HCT116 (cell line): ENCODE results near the gene STK11. TPM values are rescaled to one million over a fixed set of nuclear protein-coding genes. Genes with fewer than 3 reads are reported as not detected.

Experiments used
- ATAC-seq: fragments of 200-7000 bp; cut with Tn5 transposase; 2 replicates; pipeline ENCODE4 v1.9.1; 2020; ENCODE audit warnings: mild to moderate bottlenecking, moderate library complexity
- BruUV-seq: library from RNA; stranded (reverse); fragments of 400-500 nt; replicated peaks from 2 replicates; lab custom pipeline; 2021; lab: Mats Ljungman, UMichigan
- CTCF ChIA-PET: fragments of 300-600 bp; sonication (Branson Sonifier 250); formaldehyde crosslinking; loops from one replicate; lab custom pipeline; 2021; ENCODE audit warnings: antibody characterized with exemption; lab: Charles Lee
- POLR2A ChIA-PET: fragments of 300-600, 350-600 bp; sonication (Branson Sonifier 250); formaldehyde crosslinking; loops from one replicate; lab custom pipeline; 2021; ENCODE audit warnings: antibody characterized with exemption; lab: Charles Lee
- RAD21 ChIA-PET, 2 experiments: fragments of 300-600 bp; sonication (Branson Sonifier 250); formaldehyde crosslinking; loops; one replicate each; lab custom pipeline; 2023; ENCODE audit warnings: low total read pairs in 2 of 2; ENCODE audit not compliant: uncharacterized antibody in 2 of 2, unreplicated experiment in 2 of 2, low non-redundant PET in 1 of 2; lab: Charles Lee
- DNase-seq: peaks from one replicate; pipeline ENCODE4 v3.0.0-alpha.2; 2010; ENCODE audit warnings: low read depth, low spot score
- H2AFZ ChIP-seq: fragments of 200-600 bp; shearing (Covaris generic), sonication (generic); 2 replicates; pipeline ENCODE4 v1.6.1; 2017; ENCODE audit warnings: low read depth, mixed run types, mixed read lengths, antibody characterized with exemption, low read length; ENCODE audit not compliant: poor library complexity, severe bottlenecking
- H3K27ac ChIP-seq: 2 replicates; pipeline ENCODE4 v1.5.1; 2012; ENCODE audit warnings: low read depth, low read length
- H3K27me3 ChIP-seq: fragments of 200-600 bp; sonication (generic); 2 replicates; pipeline ENCODE4 v1.6.1; 2016; ENCODE audit warnings: mixed run types, low read length, mixed read lengths; ENCODE audit not compliant: insufficient read depth
- H3K36me3 ChIP-seq, 2 experiments: fragments of 200-500 bp in 1 of 2; fragments of 200-600 bp in 1 of 2; sonication (Bioruptor generic) in 1 of 2; sonication (generic) in 1 of 2; 2 replicates each; pipeline versions ENCODE4 v1.5.1 to v1.6.1; 2014 to 2016; ENCODE audit warnings: low read length in 2 of 2, inconsistent platforms in 1 of 2, mixed read lengths in 1 of 2, mixed run types in 1 of 2; ENCODE audit not compliant: insufficient read depth in 2 of 2, control insufficient read depth in 1 of 2
- H3K4me1 ChIP-seq, 2 experiments: fragments of 200-600 bp in 1 of 2; sonication (generic) in 1 of 2; 2 replicates each; pipeline versions ENCODE4 v1.5.1 to v1.6.1; 2012 to 2017; ENCODE audit warnings: low read length in 2 of 2, inconsistent platforms in 1 of 2, mild to moderate bottlenecking in 1 of 2, mixed read lengths in 1 of 2, mixed run types in 1 of 2, moderate library complexity in 1 of 2; ENCODE audit not compliant: insufficient read depth in 2 of 2, control insufficient read depth in 1 of 2
- H3K4me2 ChIP-seq: fragments of 200-600 bp; sonication (generic); 2 replicates; pipeline ENCODE4 v1.6.1; 2017; ENCODE audit warnings: mixed run types, low read length, mixed read lengths
- H3K4me3 ChIP-seq, 2 experiments: fragments of 200-600 bp in 1 of 2; sonication (generic) in 1 of 2; replicated peaks in 1 of 2; 2 replicates each; pipeline ENCODE4 v1.5.1; 2011 to 2016; ENCODE audit warnings: low read length in 2 of 2, control low read depth in 1 of 2, low read depth in 1 of 2, mild to moderate bottlenecking in 1 of 2, mixed read lengths in 1 of 2, mixed run types in 1 of 2
- H3K79me2 ChIP-seq: fragments of 200-600 bp; sonication (generic); 2 replicates; pipeline ENCODE4 v1.6.1; 2017; ENCODE audit warnings: mild to moderate bottlenecking, mixed run types, low read length, moderate library complexity, mixed read lengths; ENCODE audit not compliant: insufficient read depth
- H3K9ac ChIP-seq: fragments of 200-600 bp; sonication (generic); 2 replicates; pipeline ENCODE4 v1.6.1; 2016; ENCODE audit warnings: low read length, mixed read lengths
- H3K9me2 ChIP-seq: fragments of 200-600 bp; sonication (generic), shearing (Covaris generic); 2 replicates; pipeline ENCODE4 v1.6.1; 2017; ENCODE audit warnings: mixed run types, mild to moderate bottlenecking, moderate library complexity; ENCODE audit not compliant: insufficient read depth
- H3K9me3 ChIP-seq, 2 experiments: fragments of 200-500 bp in 1 of 2; fragments of 200-600 bp in 1 of 2; sonication (Bioruptor generic) in 1 of 2; sonication (generic) in 1 of 2; 2 replicates each; pipeline ENCODE4 v1.6.1; 2014 to 2017; ENCODE audit warnings: low read length in 2 of 2, mixed read lengths in 2 of 2, inconsistent platforms in 1 of 2, low read depth in 1 of 2, mild to moderate bottlenecking in 1 of 2, mixed run types in 1 of 2, moderate library complexity in 1 of 2; ENCODE audit not compliant: control insufficient read depth in 1 of 2, insufficient read depth in 1 of 2
- H4K20me1 ChIP-seq: fragments of 200-600 bp; sonication (generic), shearing (Covaris generic); 2 replicates; pipeline ENCODE4 v1.6.1; 2017; ENCODE audit warnings: mixed run types, mild to moderate bottlenecking, moderate library complexity; ENCODE audit not compliant: insufficient read depth
- CBX3 ChIP-seq: IDR thresholded peaks from 2 replicates; pipeline ENCODE4 v1.6.1; 2012; ENCODE audit warnings: low read depth
- CTCF ChIP-seq, 3 experiments: fragments of 200-600 bp in 1 of 3; sonication (generic) in 1 of 3; IDR thresholded peaks in 2 of 3; conservative IDR thresholded peaks in 1 of 3; 2 replicates each; pipeline ENCODE4 v1.5.1; 2012 to 2017; ENCODE audit warnings: low read depth in 2 of 3, low read length in 2 of 3, antibody characterized with exemption in 1 of 3, borderline replicate concordance in 1 of 3, control low read depth in 1 of 3, mild to moderate bottlenecking in 1 of 3, mixed read lengths in 1 of 3, mixed run types in 1 of 3, moderate library complexity in 1 of 3; ENCODE audit not compliant: insufficient read depth in 1 of 3
- EZH2phosphoT487 ChIP-seq: fragments of 200-600 bp; IDR thresholded peaks from 2 replicates; pipeline ENCODE4 v1.6.1; 2018; ENCODE audit warnings: antibody characterized with exemption, borderline replicate concordance
- JUND ChIP-seq: IDR thresholded peaks from 2 replicates; pipeline ENCODE4 v1.6.1; 2012
- MAX ChIP-seq: IDR thresholded peaks from 2 replicates; pipeline ENCODE4 v1.6.1; 2012
- POLR2AphosphoS5 ChIP-seq: IDR thresholded peaks from 2 replicates; pipeline ENCODE4 v1.6.1; 2011; ENCODE audit warnings: mild to moderate bottlenecking, low read depth, low read length, moderate library complexity
- RAD21 ChIP-seq: IDR thresholded peaks from 2 replicates; pipeline ENCODE4 v1.6.1; 2012; ENCODE audit warnings: low read depth, mild to moderate bottlenecking
- SP1 ChIP-seq: IDR thresholded peaks from 2 replicates; pipeline ENCODE4 v1.6.1; 2012; ENCODE audit warnings: low read depth
- TCF7L2 ChIP-seq: IDR thresholded peaks from 2 replicates; pipeline ENCODE4 v1.7.0; 2011; ENCODE audit warnings: borderline replicate concordance, inconsistent platforms; ENCODE audit not compliant: insufficient read depth, insufficient read length; ENCODE audit errors: extremely low read depth
- ZBTB33 ChIP-seq: IDR thresholded peaks from 2 replicates; pipeline ENCODE4 v1.6.1; 2011; ENCODE audit warnings: mild to moderate bottlenecking, low read length, moderate library complexity; ENCODE audit not compliant: insufficient replicate concordance; ENCODE audit errors: extremely low read depth
- ZFX ChIP-seq: fragments of 450-650 bp; IDR thresholded peaks from 2 replicates; pipeline ENCODE4 v1.6.1; 2017
- intact Hi-C: fragments of 100-400 bp; cut with micrococcal nuclease; formaldehyde crosslinking; loops from 2 replicates; pipeline ENCODE4 v1.10.0; 2022
- total RNA-seq: library from RNA; stranded (reverse); gene quantifications from one replicate; pipeline ENCODE4 v1.2.1, GENCODE V29; 2021; ENCODE audit not compliant: unreplicated experiment

The STK11 gene
- total RNA-seq, 1 experiment from 2014 or later, result 86.9 TPM

- H4K20me1 ChIP-seq, result no peaks in the 10 kb centered on the region
- TF ChIP-seq ZFX (peak; percentile 43; the same call in 1 of the 2 replicates), ZBTB33 (peak; percentile 51), SP1 (no peak), CTCF (IDR thresholded peaks at IDR 0.05 in 2 of 3, conservative IDR thresholded peaks at IDR 0.05 in 1 of 3; ENCODE audit: borderline replicate concordance in 1 of 3, insufficient read depth in 1 of 3, low read depth in 2 of 3, low read length in 2 of 3) (no peak), RAD21 (no peak), CBX3 (no peak), POLR2AphosphoS5 (peak; percentile 94), EZH2phosphoT487 (no peak), JUND (no peak), TCF7L2 (peak; percentile 17), MAX (no peak)
- TF ChIP-seq, all 23 proteins: peak for 4
- Histone ChIP-seq H3K4me1 (peaks cover 44 to 94% of the 10 kb centered on the region in 2 experiments), H3K27me3 (no peaks in the 10 kb centered on the region), H3K27ac (peak overlapping the region; percentile 90), H3K9ac (peak overlapping the region; percentile 65), H2AFZ (no peak overlapping the region), H3K4me2 (peak overlapping the region; percentile 76), H3K36me3 (peaks cover 20 to 31% of the 10 kb centered on the region in 2 experiments), H3K9me3 (no peaks in the 10 kb centered on the region), H3K4me3 (peak overlapping the region; percentile 31 to 41), H3K79me2 (peaks cover 47% of the 10 kb centered on the region), H3K9me2 (no peaks in the 10 kb centered on the region)
- POLR2A ChIA-PET, result interaction anchor here (0.7 to 4.4 kb wide), 3 partner anchors 10 to 709 kb away, joined by 3 to 54 read pairs (median 5); partner anchors contain the start of gene CIRBP
- DNase-seq, result no peak
- RAD21 ChIA-PET, result interaction anchor here in 1 of 2 experiments (0.6 to 1.0 kb wide), 2 partner anchors 8 to 15 kb away, joined by 3 to 5 read pairs; no protein-coding TSS in a partner anchor
- TSS peak; percentile 88 for BruUV-seq
- peak; percentile 51 for ATAC-seq
- CTCF ChIA-PET, result interaction anchor here (0.8 kb wide), 1 partner anchor 15 kb away, joined by 3 read pairs; no protein-coding TSS in a partner anchor
- intact Hi-C loops, result no loop called here
These were observed 53.8 kb downstream of the STK11 start for GRCh38 chr19:1259206-1259875.
